Measurements from ENCODE around the gene ITGB7.

The ITGB7 gene

DNA sequence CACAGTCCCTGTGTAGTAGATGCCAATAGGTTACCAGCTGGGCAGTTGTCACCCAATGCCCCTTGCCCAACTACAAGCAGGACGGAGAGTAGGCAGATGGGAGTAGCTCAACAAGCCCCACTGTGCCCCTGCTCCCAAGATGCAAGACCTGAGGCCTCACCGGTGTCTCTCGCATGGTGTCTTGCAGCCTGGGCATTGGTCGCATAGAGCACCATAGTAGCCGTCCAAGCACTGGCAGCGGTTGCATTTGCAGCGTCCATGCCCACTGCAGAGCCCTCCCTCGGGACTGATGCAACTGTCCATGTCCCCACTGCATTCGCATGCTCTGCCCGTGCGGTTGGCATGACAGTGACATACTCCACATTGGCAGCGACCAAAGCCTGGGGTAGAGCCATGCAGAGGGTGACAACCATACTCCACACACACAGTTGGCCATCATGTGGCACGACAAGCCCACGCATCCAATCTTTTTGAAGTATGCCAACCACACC lies 14.5 kb downstream of the ITGB7 start:
- TF ChIP-seq, protein P1, sequence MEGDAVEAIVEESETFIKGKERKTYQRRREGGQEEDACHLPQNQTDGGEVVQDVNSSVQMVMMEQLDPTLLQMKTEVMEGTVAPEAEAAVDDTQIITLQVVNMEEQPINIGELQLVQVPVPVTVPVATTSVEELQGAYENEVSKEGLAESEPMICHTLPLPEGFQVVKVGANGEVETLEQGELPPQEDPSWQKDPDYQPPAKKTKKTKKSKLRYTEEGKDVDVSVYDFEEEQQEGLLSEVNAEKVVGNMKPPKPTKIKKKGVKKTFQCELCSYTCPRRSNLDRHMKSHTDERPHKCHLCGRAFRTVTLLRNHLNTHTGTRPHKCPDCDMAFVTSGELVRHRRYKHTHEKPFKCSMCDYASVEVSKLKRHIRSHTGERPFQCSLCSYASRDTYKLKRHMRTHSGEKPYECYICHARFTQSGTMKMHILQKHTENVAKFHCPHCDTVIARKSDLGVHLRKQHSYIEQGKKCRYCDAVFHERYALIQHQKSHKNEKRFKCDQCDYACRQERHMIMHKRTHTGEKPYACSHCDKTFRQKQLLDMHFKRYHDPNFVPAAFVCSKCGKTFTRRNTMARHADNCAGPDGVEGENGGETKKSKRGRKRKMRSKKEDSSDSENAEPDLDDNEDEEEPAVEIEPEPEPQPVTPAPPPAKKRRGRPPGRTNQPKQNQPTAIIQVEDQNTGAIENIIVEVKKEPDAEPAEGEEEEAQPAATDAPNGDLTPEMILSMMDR (IDR thresholded peaks at IDR 0.05; ENCODE audit: low read depth, low read length, missing control alignments) = no peak
- no peak overlapping the region for H3K4me3 ChIP-seq (replicated peaks; ENCODE audit: low read depth, low read length)
- no peak for DNase-seq (ENCODE audit: extremely low read depth, low read depth)

DNA sequence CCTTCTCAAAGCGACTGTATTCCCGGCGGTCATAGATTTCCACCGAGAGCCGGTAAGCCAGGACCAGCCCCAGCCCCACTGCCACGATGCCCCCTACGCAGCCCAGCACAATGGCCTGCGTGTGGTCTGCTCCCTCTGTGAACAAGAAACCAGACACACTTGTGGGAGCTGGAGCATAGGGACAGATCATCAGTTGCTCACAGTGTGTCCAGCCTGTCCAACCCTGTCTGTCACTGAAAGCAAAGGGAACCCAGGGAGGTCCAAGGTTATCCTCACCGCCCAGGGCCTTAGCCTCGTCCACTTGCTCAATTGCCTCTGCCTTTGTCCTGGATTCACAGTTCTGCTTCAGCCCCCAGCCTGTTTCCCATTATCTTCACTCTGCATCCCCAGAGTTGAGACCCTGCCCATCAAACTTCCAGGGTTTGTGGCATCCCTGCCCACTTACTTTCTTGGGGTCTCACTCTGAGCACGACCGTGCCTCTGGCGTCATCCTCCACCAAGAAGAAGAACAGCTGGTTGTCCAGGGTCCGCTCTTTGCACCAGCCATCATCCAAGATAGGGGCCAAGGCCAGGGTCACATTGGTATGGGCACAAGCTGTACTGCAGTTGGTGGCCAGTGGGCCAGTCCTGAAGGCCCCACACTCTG lies 15.0 kb downstream of the ITGB7 start:
- H3K4me3 ChIP-seq (replicated peaks; ENCODE audit: low read depth, low read length) = no peak overlapping the region
- no peak for DNase-seq (ENCODE audit: extremely low read depth, low read depth)
- TF ChIP-seq, protein P1 (IDR thresholded peaks at IDR 0.05; ENCODE audit: low read depth, low read length, missing control alignments) = no peak

DNA sequence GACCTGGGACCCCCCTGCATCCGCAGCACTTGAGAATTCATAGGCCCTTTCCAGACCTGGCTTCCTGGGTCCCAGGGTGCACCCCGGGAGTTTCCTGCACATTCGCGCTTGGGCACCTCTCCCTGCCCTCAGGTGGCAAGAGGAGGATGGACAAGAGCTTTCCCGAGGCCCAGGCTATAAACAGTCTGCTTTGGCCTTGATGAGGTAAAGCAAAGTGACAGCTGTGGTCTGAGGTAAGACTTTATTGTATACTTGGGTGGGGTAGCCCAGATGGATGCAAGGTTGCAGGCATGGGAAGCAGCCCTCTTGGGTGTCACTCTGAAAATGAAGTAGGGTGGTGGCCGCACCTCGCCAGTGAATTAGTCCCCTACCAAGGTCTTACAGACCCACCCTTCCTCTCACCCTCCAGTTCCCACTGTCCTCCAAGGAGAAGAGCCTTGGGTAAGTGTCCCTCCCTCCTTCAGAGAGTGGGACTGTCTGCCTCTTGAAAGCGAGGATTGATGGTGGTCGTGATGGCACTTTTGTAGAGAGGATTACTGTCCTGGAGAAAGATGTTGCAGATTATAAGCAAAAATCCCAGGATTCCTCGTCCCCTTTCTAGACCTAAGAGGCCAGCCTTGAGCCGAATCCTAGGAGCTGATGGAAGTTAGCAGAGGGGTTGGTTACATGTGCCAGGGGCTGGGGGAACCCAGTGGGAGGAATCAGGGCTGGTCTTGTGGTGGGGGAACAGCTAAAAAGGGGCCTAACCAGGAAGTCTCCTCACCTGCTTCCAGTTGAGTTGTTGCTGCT lies 15.8 kb downstream of the ITGB7 start:
- H3K4me3 ChIP-seq (replicated peaks; ENCODE audit: low read depth, low read length) = no peak overlapping the region
- no peak for DNase-seq (ENCODE audit: extremely low read depth, low read depth)
- TF ChIP-seq, protein P1 (IDR thresholded peaks at IDR 0.05; ENCODE audit: low read depth, low read length, missing control alignments) = no peak

DNA sequence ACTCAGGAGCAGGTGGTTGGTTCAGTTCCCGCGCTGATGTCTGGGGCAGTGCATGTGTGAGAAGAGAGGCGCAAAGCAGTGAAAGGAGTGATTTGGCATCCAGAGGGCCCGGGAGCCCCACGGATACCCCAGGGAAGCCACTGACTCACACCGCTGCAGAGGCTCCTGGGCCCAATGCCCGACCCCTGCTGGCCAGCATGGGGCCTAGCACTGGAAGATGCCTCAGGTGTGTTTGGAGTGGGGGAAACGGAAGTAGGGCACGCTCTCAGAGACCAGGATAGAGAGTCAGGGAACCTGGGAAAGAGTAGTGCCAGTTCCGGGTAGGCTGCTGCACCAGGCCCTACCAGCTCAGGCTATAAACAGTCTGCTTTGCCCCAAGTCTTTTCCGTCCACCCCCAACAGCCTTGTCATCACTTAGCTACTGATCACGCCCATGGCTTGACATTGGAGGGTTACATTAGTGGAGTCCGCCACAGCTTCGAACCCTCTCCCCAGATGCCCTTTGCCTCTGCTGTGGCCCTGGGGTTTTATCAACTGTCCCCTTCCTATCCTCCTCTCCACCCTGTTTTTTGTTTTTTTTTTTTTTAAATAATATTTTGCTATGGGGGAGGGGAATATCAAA lies 16.8 kb downstream of the ITGB7 start:
- no peak overlapping the region for H3K4me3 ChIP-seq (replicated peaks; ENCODE audit: low read depth, low read length)
- TF ChIP-seq, protein P1 (IDR thresholded peaks at IDR 0.05; ENCODE audit: low read depth, low read length, missing control alignments) = peak; percentile 86
- no peak for DNase-seq (ENCODE audit: extremely low read depth, low read depth)

DNA sequence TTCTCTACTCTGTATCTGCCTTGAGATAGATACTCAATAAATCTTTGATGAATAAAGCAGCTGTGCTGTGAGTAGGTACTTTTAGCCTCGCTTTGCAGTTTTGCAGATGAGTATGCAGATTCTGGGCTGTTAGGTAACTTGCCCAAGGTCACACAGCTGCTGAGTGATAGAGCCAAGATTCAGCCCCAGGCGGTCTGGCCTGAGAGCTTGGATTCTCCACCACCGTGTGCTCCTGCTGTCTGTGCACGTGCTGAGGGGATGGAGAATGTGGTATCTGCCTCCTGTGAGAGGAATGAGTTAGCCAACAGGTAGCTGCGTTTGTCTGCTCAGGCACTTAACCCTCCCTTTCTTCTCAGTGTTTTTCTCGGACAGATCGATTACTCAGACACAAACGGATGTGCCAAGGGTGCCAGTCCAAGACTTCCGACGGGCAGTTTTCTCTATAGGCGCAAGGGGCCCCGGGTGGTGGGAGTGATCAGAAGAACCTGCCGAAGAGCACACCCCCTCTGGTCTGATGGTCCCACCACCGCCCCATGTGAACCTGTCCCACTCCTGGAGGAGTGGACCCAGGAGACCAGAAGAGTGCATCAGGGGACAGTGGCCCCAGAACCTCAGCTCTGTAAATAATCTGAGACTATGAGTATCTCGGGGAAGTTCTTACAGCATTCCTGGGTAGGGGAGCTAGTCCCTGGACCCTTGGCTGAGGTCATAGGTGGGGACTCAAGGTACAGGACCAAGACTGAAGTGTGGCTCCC lies 19.7 kb downstream of the ITGB7 start:
- DNase-seq (ENCODE audit: extremely low read depth, low read depth) = no peak
- no peak overlapping the region for H3K4me3 ChIP-seq (replicated peaks; ENCODE audit: low read depth, low read length)
- TF ChIP-seq, protein P1 (IDR thresholded peaks at IDR 0.05; ENCODE audit: low read depth, low read length, missing control alignments) = no peak

DNA sequence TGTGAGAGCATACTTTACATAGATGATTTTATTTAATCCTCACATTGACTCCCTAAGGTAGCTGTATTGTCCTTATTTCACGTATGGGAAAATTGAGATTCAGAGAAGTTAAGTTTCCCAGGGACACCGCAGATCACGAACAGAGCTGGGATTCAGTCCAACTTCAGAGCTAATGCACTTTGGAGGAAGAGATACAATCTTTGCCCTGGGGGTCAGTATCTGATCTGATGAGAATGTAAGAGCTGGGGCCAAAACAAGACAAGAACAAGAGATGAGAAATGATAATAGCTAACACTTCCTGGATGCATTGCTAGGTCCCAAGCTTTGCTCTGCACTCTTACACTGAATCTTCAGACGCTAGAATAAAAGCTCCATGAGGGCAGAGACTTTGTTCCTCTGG lies 20.3 kb downstream of the ITGB7 start:
- DNase-seq (ENCODE audit: extremely low read depth, low read depth) = no peak
- TF ChIP-seq, protein P1 (IDR thresholded peaks at IDR 0.05; ENCODE audit: low read depth, low read length, missing control alignments) = no peak
- H3K4me3 ChIP-seq (replicated peaks; ENCODE audit: low read depth, low read length) = no peak overlapping the region

All from HFF-Myc (cell line).